Erythroblast (primary cell): Measurements from ENCODE around the gene HSBP1.

Experiments used
- DNase-seq, 2 experiments: peaks; one replicate each; lab custom pipeline; 2025; lab: John Stamatoyannopoulos, UW
- GATA1 ChIP-seq: IDR thresholded peaks from 2 replicates; pipeline ENCODE4 v1.6.1; 2011; ENCODE audit warnings: low read depth, mild to moderate bottlenecking, control low read depth, low read length, moderate library complexity
- POLR2A ChIP-seq: IDR thresholded peaks from 2 replicates; pipeline ENCODE4 v1.6.1; 2011; ENCODE audit warnings: mild to moderate bottlenecking, low read length

Gene HSBP1

GRCh38 chr16:83842291-83842690 is 34.5 kb downstream of the HSBP1 start:
- TF ChIP-seq POLR2A: no peak
- TF ChIP-seq GATA1: no peak
- DNase-seq: no peak

- DNase-seq: no peak
- TF ChIP-seq POLR2A (no peak), GATA1 (no peak)
Measured at GRCh38 chr16:83842756-83843507, 35.2 kb downstream of the HSBP1 start.

GRCh38 chr16:83843657-83844056 is 35.9 kb downstream of the HSBP1 start:
- no peak for DNase-seq
- TF ChIP-seq POLR2A: no peak
- no peak for TF ChIP-seq GATA1

GRCh38 chr16:83845263-83845662 is 37.5 kb downstream of the HSBP1 start:
- no peak for DNase-seq
- TF ChIP-seq POLR2A (no peak), GATA1 (no peak)

- TF ChIP-seq POLR2A (no peak), GATA1 (no peak)
- DNase-seq: no peak
Measured at GRCh38 chr16:83847371-83848225, 39.8 kb downstream of the HSBP1 start.

DNA sequence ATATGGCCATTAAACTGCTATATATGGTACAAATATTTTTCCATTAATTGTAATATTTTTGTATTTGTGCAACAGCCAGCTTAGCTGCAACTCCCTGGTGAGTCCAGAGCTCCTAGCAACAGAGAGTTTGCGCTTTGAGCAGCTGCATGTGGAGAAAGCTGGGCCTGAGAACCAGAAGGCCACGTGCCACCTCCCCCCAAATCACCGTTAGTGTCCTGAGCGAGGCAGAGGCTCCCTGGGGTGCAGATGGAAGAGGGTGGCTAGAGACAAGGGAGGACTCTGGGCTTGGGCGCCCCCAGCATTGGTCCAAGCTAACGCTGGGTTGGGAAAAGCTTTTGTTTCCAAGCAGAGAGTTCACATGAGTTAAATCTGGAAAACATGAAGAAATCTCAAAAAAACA is 41.6 kb downstream of the HSBP1 start:
- TF ChIP-seq GATA1: no peak
- no peak for TF ChIP-seq POLR2A
- DNase-seq: no peak

GRCh38 chr16:83850947-83851346 is 43.2 kb downstream of the HSBP1 start:
- no peak for DNase-seq
- TF ChIP-seq POLR2A (no peak), GATA1 (no peak)

DNA sequence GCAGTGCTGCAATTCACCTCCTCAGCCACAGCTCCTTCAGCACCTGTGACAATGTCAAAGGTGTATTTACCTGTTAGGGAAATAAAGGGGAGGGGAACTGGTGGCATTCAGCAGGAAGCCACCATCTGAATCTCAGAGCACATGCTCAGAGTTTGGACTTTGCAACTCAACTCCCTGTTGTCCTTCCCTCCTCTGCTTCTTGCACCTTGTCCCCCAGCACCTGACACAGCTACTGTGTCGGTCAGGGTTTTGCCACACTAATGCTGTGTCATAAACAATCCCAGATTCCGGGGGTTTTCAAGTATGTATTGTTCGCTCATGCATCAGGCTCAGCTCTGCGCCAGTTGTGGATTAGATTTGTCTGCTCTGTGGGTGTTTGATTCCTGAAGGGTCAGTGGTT is 43.7 kb downstream of the HSBP1 start:
- no peak for DNase-seq
- TF ChIP-seq GATA1: no peak
- no peak for TF ChIP-seq POLR2A

DNA sequence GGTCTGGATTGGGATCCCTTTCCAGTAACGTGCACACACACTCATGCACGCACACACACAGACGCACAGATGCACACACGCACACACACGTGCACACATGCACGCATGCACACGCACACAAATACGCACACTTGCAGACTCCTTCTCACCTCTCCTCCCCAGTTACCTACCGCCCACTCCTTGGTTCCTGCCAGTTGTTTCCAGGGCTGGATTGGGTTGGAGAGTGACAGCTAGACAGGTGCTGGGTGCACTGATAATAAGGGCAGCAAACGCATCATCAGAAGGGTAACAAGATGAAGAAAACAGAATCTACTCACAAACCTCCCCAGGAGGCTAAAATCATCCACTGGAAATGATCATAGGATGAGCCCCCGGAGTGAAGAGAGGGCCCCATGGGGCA is 45.0 kb downstream of the HSBP1 start:
- TF ChIP-seq POLR2A: no peak
- TF ChIP-seq GATA1: no peak
- no peak for DNase-seq

GRCh38 chr16:83853834-83854233 is 46.1 kb downstream of the HSBP1 start:
- TF ChIP-seq POLR2A: no peak
- TF ChIP-seq GATA1: no peak
- no peak for DNase-seq

DNA sequence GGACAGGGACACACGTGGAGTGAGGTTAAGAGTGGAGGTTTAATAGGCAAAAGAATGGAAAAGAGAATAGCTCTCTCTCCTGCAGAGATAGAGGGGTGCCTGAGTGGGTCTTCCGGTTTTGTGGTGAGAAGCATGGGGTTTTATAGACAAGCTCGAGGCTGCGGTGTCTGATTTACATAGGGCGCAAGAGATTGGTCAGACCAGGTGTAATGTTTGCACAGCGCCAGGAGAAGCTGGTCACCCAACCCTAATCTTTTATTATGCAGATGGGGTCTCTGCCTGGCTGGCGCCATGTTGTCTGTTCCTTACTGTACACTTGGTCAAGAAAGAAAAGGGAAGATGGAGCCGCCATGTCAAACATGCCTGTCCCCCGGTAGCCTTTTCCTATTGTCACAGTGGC is 46.6 kb downstream of the HSBP1 start:
- TF ChIP-seq GATA1 (no peak), POLR2A (no peak)
- no peak for DNase-seq

DNA sequence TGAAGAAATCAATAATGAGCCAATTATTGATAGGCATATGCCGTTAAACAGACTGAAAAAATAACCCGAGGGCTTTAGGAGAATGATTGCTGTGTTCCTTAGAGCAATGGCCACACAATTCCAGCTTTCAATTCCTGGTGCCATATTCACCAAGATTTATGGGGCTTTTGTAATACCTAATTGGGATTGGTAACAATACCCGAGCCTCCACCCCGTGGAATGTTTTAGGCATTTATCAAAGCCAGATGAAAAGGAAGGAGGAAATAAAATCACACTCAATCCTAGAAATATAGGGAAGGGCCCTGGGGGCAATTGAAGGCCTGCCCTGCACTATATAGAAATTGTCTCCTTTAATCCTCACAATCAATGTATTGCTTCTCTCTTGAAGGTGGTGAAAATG is 49.0 kb downstream of the HSBP1 start:
- no peak for DNase-seq
- no peak for TF ChIP-seq POLR2A

DNA sequence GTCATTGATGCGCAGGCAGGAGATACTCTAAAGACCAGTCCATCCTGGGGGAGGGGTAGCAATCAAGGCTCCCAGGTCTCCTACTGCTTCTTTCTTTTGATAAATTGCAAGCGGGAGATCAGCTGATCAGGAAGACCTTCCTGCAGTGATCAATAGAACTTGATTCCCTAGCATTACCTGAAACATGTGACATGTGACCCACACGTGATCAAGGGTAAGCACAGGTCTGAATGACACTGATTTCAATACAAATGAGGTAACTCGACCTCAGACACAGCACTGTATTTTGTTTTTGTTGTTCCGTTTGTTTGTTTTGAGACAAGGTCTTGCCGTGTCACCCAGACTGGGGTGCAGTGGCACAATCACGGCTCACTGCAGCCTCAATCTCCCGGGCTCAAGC is 51.5 kb downstream of the HSBP1 start:
- TF ChIP-seq GATA1 (no peak), POLR2A (no peak)
- no peak for DNase-seq

- DNase-seq: no peak
- TF ChIP-seq GATA1: no peak
- no peak for TF ChIP-seq POLR2A
Measured at GRCh38 chr16:83862661-83863060, 54.9 kb downstream of the HSBP1 start.

DNA sequence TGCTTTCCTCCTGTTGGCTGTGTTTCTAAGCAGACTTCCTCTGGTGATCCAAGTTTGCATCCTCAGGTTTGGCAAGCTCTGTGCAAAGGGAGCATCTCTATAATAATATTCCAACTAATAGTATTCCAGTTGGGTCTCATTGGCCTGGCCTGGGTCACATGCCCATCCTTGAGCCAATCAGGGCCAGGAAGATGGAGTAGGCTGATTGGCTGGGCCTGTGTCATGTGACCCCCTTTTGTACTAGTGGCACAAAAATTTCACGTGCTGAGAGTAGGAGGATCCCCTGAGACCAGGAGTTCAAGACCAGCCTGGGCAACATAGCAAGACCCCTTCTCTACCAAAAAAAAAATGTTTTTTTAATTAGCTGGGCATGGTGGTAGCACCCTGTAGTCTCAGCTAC is 55.9 kb downstream of the HSBP1 start:
- TF ChIP-seq POLR2A (no peak), GATA1 (no peak)
- peak in 1 of 2 experiments; percentile 6 for DNase-seq
